HG03103 (cell line): ENCODE data around the gene DEAF1.

Experiments used
- ATAC-seq: cut with Tn5 transposase; IDR thresholded peaks from one replicate; pipeline ENCODE4 v1.9.1; 2021; ENCODE audit warnings: low read depth; ENCODE audit not compliant: unreplicated experiment

The DEAF1 gene

GRCh38 chr11:598005-598680 lies 96.9 kb downstream of the DEAF1 start:
- no peak for ATAC-seq

- no peak for ATAC-seq
Measured at GRCh38 chr11:597166-597725, 97.8 kb downstream of the DEAF1 start.

GRCh38 chr11:596374-596773 lies 98.6 kb downstream of the DEAF1 start:
- ATAC-seq, result no peak

GRCh38 chr11:595400-595799 lies 99.6 kb downstream of the DEAF1 start:
- ATAC-seq, result no peak
